H1 (cell line): ENCODE data around the gene CSF2. TPM values are rescaled to one million over a fixed set of nuclear protein-coding genes. Genes with fewer than 3 reads are reported as not detected.

Source experiments
- CTCF ChIA-PET: fragments of 300-600 bp; sonication (Branson Sonifier 250); formaldehyde crosslinking; loops from one replicate; lab custom pipeline; 2021; ENCODE audit not compliant: partially characterized antibody; lab: Charles Lee
- POLR2A ChIA-PET: fragments of 300-600 bp; sonication (Branson Sonifier 250); formaldehyde crosslinking; loops from one replicate; lab custom pipeline; 2021; ENCODE audit warnings: inconsistent platforms; ENCODE audit not compliant: partially characterized antibody; lab: Charles Lee
- DNase-seq, 2 experiments: peaks; one replicate each; pipeline versions ENCODE4 v3.0.0 to v3.0.0-alpha.2; 2010 to 2022; ENCODE audit warnings: low spot score in 2 of 2, low read depth in 1 of 2, mixed read lengths in 1 of 2
- FAIRE-seq: peaks from 2 replicates; lab custom pipeline; 2011; peaks lifted over from hg19 to GRCh38; lab: Jason Lieb, UNC
- H2AFZ ChIP-seq: 2 replicates; pipeline ENCODE4 v1.8.1; 2012; ENCODE audit warnings: low read length, inconsistent platforms
- H2AK5ac ChIP-seq: 2 replicates; pipeline ENCODE4 v1.6.1; 2013; ENCODE audit warnings: low read depth, low read length
- H2BK120ac ChIP-seq: replicated peaks from 2 replicates; pipeline ENCODE3; 2013; ENCODE audit warnings: low read depth, low read length, inconsistent platforms
- H2BK12ac ChIP-seq: 2 replicates; pipeline ENCODE4 v1.6.1; 2013; ENCODE audit warnings: low read depth, low read length
- H2BK15ac ChIP-seq: 2 replicates; pipeline ENCODE4 v1.6.1; 2013; ENCODE audit warnings: low read length
- H2BK20ac ChIP-seq: 2 replicates; pipeline ENCODE4 v1.6.1; 2013; ENCODE audit warnings: low read length
- H2BK5ac ChIP-seq: 2 replicates; pipeline ENCODE4 v1.6.1; 2013; ENCODE audit warnings: low read depth, low read length
- H3K14ac ChIP-seq: 2 replicates; pipeline ENCODE4 v1.6.1; 2013; ENCODE audit warnings: inconsistent platforms; ENCODE audit not compliant: insufficient read length
- H3K18ac ChIP-seq: 2 replicates; pipeline ENCODE4 v1.6.1; 2013; ENCODE audit warnings: low read length; ENCODE audit errors: extremely low read depth
- H3K23ac ChIP-seq: 2 replicates; pipeline ENCODE4 v1.6.1; 2013; ENCODE audit warnings: inconsistent platforms; ENCODE audit not compliant: insufficient read length
- H3K23me2 ChIP-seq: 2 replicates; pipeline ENCODE4 v1.6.1; 2013; ENCODE audit warnings: low read depth, low read length
- H3K27ac ChIP-seq: 2 replicates; pipeline ENCODE4 v1.6.1; 2011; ENCODE audit warnings: low read depth, low read length, inconsistent platforms
- H3K27me3 ChIP-seq, 4 experiments: replicated peaks in 1 of 4; 1 replicate in 1 of 4; 2 replicates in 3 of 4; pipeline versions ENCODE4 v1.6.1 to v1.8.1; 2011 to 2013; ENCODE audit warnings: low read length in 3 of 4, mild to moderate bottlenecking in 3 of 4, inconsistent platforms in 2 of 4, mixed read lengths in 2 of 4, moderate library complexity in 1 of 4; ENCODE audit not compliant: control insufficient read depth in 3 of 4, insufficient read depth in 3 of 4; ENCODE audit errors: extremely low read depth in 1 of 4
- H3K36me3 ChIP-seq, 4 experiments: 2 replicates each; pipeline versions ENCODE4 v1.6.1 to v1.8.1; 2011 to 2013; ENCODE audit warnings: mild to moderate bottlenecking in 4 of 4, low read length in 3 of 4, moderate library complexity in 2 of 4, control low read depth in 1 of 4, inconsistent platforms in 1 of 4; ENCODE audit not compliant: insufficient read depth in 4 of 4, control insufficient read depth in 2 of 4
- H3K4ac ChIP-seq: replicated peaks from 2 replicates; pipeline ENCODE3; 2013; ENCODE audit warnings: low read length, low read depth, mixed read lengths, inconsistent platforms; ENCODE audit not compliant: insufficient read length
- H3K4me1 ChIP-seq, 4 experiments: replicated peaks in 1 of 4; 1 replicate in 1 of 4; 2 replicates in 3 of 4; pipeline versions ENCODE4 v1.6.1 to v1.8.1; 2011 to 2013; ENCODE audit warnings: low read length in 3 of 4, inconsistent platforms in 2 of 4, mixed read lengths in 1 of 4; ENCODE audit not compliant: insufficient read depth in 4 of 4, control insufficient read depth in 3 of 4
- H3K4me2 ChIP-seq, 2 experiments: 2 replicates each; pipeline versions ENCODE4 v1.6.1 to v1.8.1; 2011 to 2013; ENCODE audit warnings: low read depth in 2 of 2, low read length in 2 of 2, control low read depth in 1 of 2, inconsistent platforms in 1 of 2, mild to moderate bottlenecking in 1 of 2; ENCODE audit not compliant: insufficient read depth in 1 of 2
- H3K4me3 ChIP-seq, 4 experiments: fragments of 200-600, 300-600 bp in 1 of 4; sonication (generic), shearing (Covaris generic), sonication (Bioruptor Twin) in 1 of 4; 2 replicates each; pipeline versions ENCODE4 v1.5.1 to v1.8.1; 2011 to 2016; ENCODE audit warnings: low read length in 4 of 4, low read depth in 3 of 4, control low read depth in 2 of 4, inconsistent platforms in 2 of 4, mild to moderate bottlenecking in 2 of 4, mixed read lengths in 1 of 4, moderate library complexity in 1 of 4; ENCODE audit not compliant: insufficient read depth in 2 of 4; ENCODE audit errors: extremely low read depth in 1 of 4
- H3K56ac ChIP-seq: replicated peaks from 2 replicates; pipeline ENCODE3; 2013; ENCODE audit warnings: low read depth, mild to moderate bottlenecking, mixed read lengths, low read length, inconsistent platforms; ENCODE audit not compliant: insufficient read length
- H3K79me1 ChIP-seq: 2 replicates; pipeline ENCODE4 v1.6.1; 2013; ENCODE audit warnings: low read depth, low read length, control low read depth
- H3K79me2 ChIP-seq, 2 experiments: 2 replicates each; pipeline versions ENCODE4 v1.6.1 to v1.8.1; 2012 to 2013; ENCODE audit warnings: low read length in 2 of 2, mild to moderate bottlenecking in 2 of 2, inconsistent platforms in 1 of 2; ENCODE audit not compliant: insufficient read depth in 2 of 2, control insufficient read depth in 1 of 2
- H3K9ac ChIP-seq, 4 experiments: replicated peaks in 1 of 4; 1 replicate in 1 of 4; 2 replicates in 3 of 4; pipeline versions ENCODE4 v1.6.1 to v1.8.1; 2011 to 2013; ENCODE audit warnings: low read depth in 3 of 4, low read length in 3 of 4, control low read depth in 2 of 4, mild to moderate bottlenecking in 2 of 4, moderate library complexity in 2 of 4, inconsistent platforms in 1 of 4; ENCODE audit errors: extremely low read depth in 1 of 4
- H3K9me3 ChIP-seq, 2 experiments: 2 replicates each; pipeline versions ENCODE4 v1.6.1 to v1.8.1; 2012 to 2013; ENCODE audit warnings: mild to moderate bottlenecking in 2 of 2, moderate library complexity in 2 of 2, control low read depth in 1 of 2, inconsistent platforms in 1 of 2, low read depth in 1 of 2, low read length in 1 of 2, mixed read lengths in 1 of 2; ENCODE audit not compliant: insufficient read depth in 2 of 2
- H4K20me1 ChIP-seq, 2 experiments: replicated peaks in 1 of 2; 2 replicates each; pipeline versions ENCODE3 to v1.8.1; 2011 to 2013; ENCODE audit warnings: inconsistent platforms in 2 of 2, low read length in 2 of 2, mild to moderate bottlenecking in 1 of 2; ENCODE audit not compliant: insufficient read depth in 2 of 2, control insufficient read depth in 1 of 2
- H4K5ac ChIP-seq: 2 replicates; pipeline ENCODE4 v1.6.1; 2013; ENCODE audit warnings: low read length, low read depth, mixed read lengths, inconsistent platforms; ENCODE audit not compliant: insufficient read length
- H4K8ac ChIP-seq: 2 replicates; pipeline ENCODE4 v1.8.0; 2013; ENCODE audit warnings: mild to moderate bottlenecking, moderate library complexity, low read length, inconsistent platforms; ENCODE audit not compliant: insufficient read depth; ENCODE audit errors: extremely low read depth
- H4K91ac ChIP-seq: replicated peaks from 2 replicates; pipeline ENCODE3; 2013; ENCODE audit warnings: low read length, mixed read lengths, inconsistent platforms; ENCODE audit not compliant: insufficient read length
- ATF2 ChIP-seq: IDR thresholded peaks from 2 replicates; pipeline ENCODE4 v1.6.1; 2012; ENCODE audit warnings: low read length, inconsistent platforms
- BACH1 ChIP-seq: IDR thresholded peaks from 2 replicates; pipeline ENCODE4 v1.6.1; 2012; ENCODE audit warnings: low read length, improper control_type of control experiment
- EZH2 ChIP-seq: fragments of 200-600 bp; sonication (generic); IDR thresholded peaks from 2 replicates; pipeline ENCODE4 v1.7.1; 2012; ENCODE audit warnings: low read depth, mild to moderate bottlenecking, moderate library complexity, low read length, inconsistent platforms; ENCODE audit not compliant: severe bottlenecking
- GABPA ChIP-seq: IDR thresholded peaks from 2 replicates; pipeline ENCODE4 v1.6.1; 2011; ENCODE audit warnings: mild to moderate bottlenecking, low read length, moderate library complexity, borderline replicate concordance; ENCODE audit not compliant: insufficient read depth
- HDAC6 ChIP-seq: IDR thresholded peaks from one replicate; pipeline ENCODE4 v1.7.1; 2012; ENCODE audit warnings: low read depth, mild to moderate bottlenecking, inconsistent platforms, low read length, moderate library complexity
- MAX ChIP-seq: IDR thresholded peaks from 2 replicates; pipeline ENCODE4 v1.6.1; 2012; ENCODE audit warnings: inconsistent platforms
- RAD21 ChIP-seq, 2 experiments: IDR thresholded peaks in 1 of 2; conservative IDR thresholded peaks in 1 of 2; 2 replicates each; pipeline ENCODE4 v1.6.1; 2011; ENCODE audit warnings: low read depth in 2 of 2, low read length in 2 of 2, improper control_type of control experiment in 1 of 2, inconsistent platforms in 1 of 2, mild to moderate bottlenecking in 1 of 2, moderate library complexity in 1 of 2
- SIN3A ChIP-seq, 2 experiments: IDR thresholded peaks in 1 of 2; conservative IDR thresholded peaks in 1 of 2; 2 replicates each; pipeline ENCODE4 v1.6.1; 2011 to 2012; ENCODE audit warnings: low read length in 2 of 2, improper control_type of control experiment in 1 of 2, low read depth in 1 of 2, mild to moderate bottlenecking in 1 of 2
- SP1 ChIP-seq: IDR thresholded peaks from 2 replicates; pipeline ENCODE4 v1.6.1; 2011; ENCODE audit warnings: low read depth, low read length
- TEAD4 ChIP-seq: IDR thresholded peaks from 2 replicates; pipeline ENCODE4 v1.6.1; 2012; ENCODE audit warnings: low read depth, low read length, inconsistent platforms, mixed read lengths
- ZNF274 ChIP-seq: IDR thresholded peaks from 2 replicates; pipeline ENCODE4 v1.7.0; 2012; ENCODE audit warnings: low read length, borderline replicate concordance; ENCODE audit errors: extremely low read depth
- WGBS, 2 experiments: shearing (Covaris generic) in 1 of 2; methylation state at CpG; one replicate each; pipeline versions ENCODE4 v1.1.6 to v1.1.7; 2013 to 2015; ENCODE audit warnings: low lambda C conversion rate in 2 of 2, mixed read lengths in 2 of 2, inconsistent platforms in 1 of 2, low coverage in 1 of 2, missing lambda C conversion rate in 1 of 2; ENCODE audit not compliant: insufficient replicate concordance in 2 of 2, insufficient coverage in 1 of 2, insufficient read length in 1 of 2; ENCODE audit errors: extremely low coverage in 1 of 2, missing lambda C conversion rate in 1 of 2; 5-methylcytosine and 5-hydroxymethylcytosine counted together
- polyA plus RNA-seq, 7 experiments: library from polyadenylated mRNA; depleted of rRNA in 3 of 7; stranded (reverse) in 5 of 7; unstranded in 2 of 7; fragments of >200 nt in 5 of 7; fragments of 200-250 nt in 2 of 7; gene quantifications; 1 replicate in 5 of 7; 2 replicates in 1 of 7; 4 replicates in 1 of 7; pipeline versions ENCODE4 v1.2.1 to v1.2.3, GENCODE V29; 2011 to 2013; ENCODE audit warnings: missing spikeins in 2 of 7, mixed read lengths in 2 of 7
- total RNA-seq: library from RNA; stranded (reverse); fragmentation: NEBNext Ultra II Directional; extraction: Animal tissue kit (Norgen Biotek cat#: 25700); gene quantifications from 2 replicates; pipeline ENCODE4 v1.2.1, GENCODE V29; 2021

CSF2 gene
- total and polyA plus RNA-seq, 2 of the 8 experiments (the other 6 are each of a cell fraction or from before 2014, with no cell fraction given), result not detected

GRCh38 chr5:132072528-132072927, 1.1 kb upstream of the CSF2 start:
- Histone ChIP-seq H4K20me1 (no peaks in the 10 kb centered on the region), H3K79me1 (no peaks in the 10 kb centered on the region), H3K4me1 (peaks cover 0 to 2% (median 0%) of the 10 kb centered on the region in 4 experiments; a peak in 1 of 7 replicates), H2BK12ac (no peak overlapping the region), H4K8ac (no peak overlapping the region), H3K4me3 (no peak overlapping the region), H4K91ac (no peak overlapping the region), H3K56ac (no peak overlapping the region), H2AK5ac (no peak overlapping the region), H3K79me2 (no peaks in the 10 kb centered on the region), H2BK5ac (no peak overlapping the region), H3K23ac (no peak overlapping the region), H3K36me3 (no peaks in the 10 kb centered on the region), H3K9me3 (no peaks in the 10 kb centered on the region), H4K5ac (no peak overlapping the region), H3K14ac (no peak overlapping the region), H3K4me2 (no peak overlapping the region), H3K4ac (no peak overlapping the region), H2BK120ac (no peak overlapping the region), H3K27ac (no peak overlapping the region), H2BK20ac (no peak overlapping the region), H3K27me3 (no peaks in the 10 kb centered on the region), H2AFZ (no peak overlapping the region), H3K9ac (no peak overlapping the region), H2BK15ac (no peak overlapping the region), H3K18ac (no peak overlapping the region), H3K23me2 (no peaks in the 10 kb centered on the region)
- FAIRE-seq (no peak), DNase-seq (no peak)
- ChIA-PET CTCF (interaction anchor here (0.7 to 3.7 kb wide), 4 partner anchors 8 to 200 kb away, joined by 3 to 26 read pairs (median 4); no protein-coding TSS in a partner anchor), POLR2A (no interaction called here)
- 80% methylated on average over 2 of the region's 2 CpGs; no CpG with 5 or more reads in 1 of the 2 experiments for WGBS, 2 experiments
- no peak for TF ChIP-seq EZH2
- no peak for TF ChIP-seq ZNF274
- TF ChIP-seq SP1, result no peak
- TF ChIP-seq BACH1, result no peak
- no peak for TF ChIP-seq RAD21 (IDR thresholded peaks at IDR 0.05 in 1 of 2, conservative IDR thresholded peaks at IDR 0.05 in 1 of 2; ENCODE audit: low read depth in 2 of 2, low read length in 2 of 2)
- no peak for TF ChIP-seq ATF2
- no peak for TF ChIP-seq TEAD4
- no peak for TF ChIP-seq HDAC6
- no peak for TF ChIP-seq GABPA
- TF ChIP-seq SIN3A (conservative IDR thresholded peaks at IDR 0.05 in 1 of 2, IDR thresholded peaks at IDR 0.05 in 1 of 2; ENCODE audit: low read depth in 1 of 2, low read length in 2 of 2), result no peak
- TF ChIP-seq MAX, result no peak
